Thyroid gland (tissue), 4 donors: ENCODE data around the gene LNPEP. TPM values are rescaled to one million over a fixed set of nuclear protein-coding genes. Genes with fewer than 3 reads are reported as not detected.

Experiments used
- DNase-seq, 2 donors: peaks; one replicate each; pipeline ENCODE4 v3.0.0-alpha.2; 2019
- H3K27ac ChIP-seq, 3 donors: fragments of 200-600 bp; sonication (generic); 1 replicate in 2 of 3; 2 replicates in 1 of 3; pipeline ENCODE4 v1.5.1; 2016 to 2019; ENCODE audit warnings: mild to moderate bottlenecking in 1 of 3, moderate library complexity in 1 of 3
- H3K27me3 ChIP-seq: fragments of 200-600 bp; sonication (generic); one replicate; pipeline ENCODE4 v1.5.1; 2019
- H3K36me3 ChIP-seq, 2 donors: fragments of 200-600 bp; sonication (generic); one replicate each; pipeline ENCODE4 v1.5.1; 2016 to 2019
- H3K4me1 ChIP-seq, 2 donors: fragments of 200-600 bp; sonication (generic); one replicate each; pipeline ENCODE4 v1.5.1; 2017 to 2019
- H3K4me3 ChIP-seq, 3 donors: fragments of 200-600 bp; sonication (generic); replicated peaks in 1 of 3; 1 replicate in 2 of 3; 2 replicates in 1 of 3; pipeline ENCODE4 v1.5.1; 2016; ENCODE audit warnings: mild to moderate bottlenecking in 1 of 3
- H3K9me3 ChIP-seq: fragments of 200-600 bp; sonication (generic); one replicate; pipeline ENCODE4 v1.5.1; 2017
- POLR2A ChIP-seq, 2 donors: fragments of 450-650 bp; IDR thresholded peaks; one replicate each; pipeline ENCODE4 v1.6.1; 2017; ENCODE audit warnings: antibody characterized with exemption in 2 of 2, mild to moderate bottlenecking in 2 of 2, moderate library complexity in 1 of 2
- WGBS, 2 donors: methylation state at CpG; one replicate each; pipeline ENCODE4 v1.1.5; 2017; 5-methylcytosine and 5-hydroxymethylcytosine counted together
- intact Hi-C: fragments of 100-400 bp; cut with DNase I; formaldehyde crosslinking; loops from one replicate; pipeline ENCODE4 v1.15.1; 2023
- total RNA-seq, 4 donors: library from RNA; depleted of rRNA; stranded (reverse); fragments of >200 nt; gene quantifications; one replicate each; pipeline ENCODE4 v1.2.3, GENCODE V29; 2016
- TF ChIP-seq, protein P1 (sequence below), 6 experiments: fragments of 200-600 bp in 3 of 6; fragments of 450-650 bp in 3 of 6; sonication (generic) in 3 of 6; IDR thresholded peaks; one replicate each; pipeline ENCODE4 v1.5.1; 2016 to 2019; ENCODE audit warnings: antibody characterized with exemption in 6 of 6, mild to moderate bottlenecking in 2 of 6, inconsistent platforms in 1 of 6, moderate library complexity in 1 of 6

The LNPEP gene
- total RNA-seq, 4 donors from 2014 or later: 35.0 to 59.9 (median 45.2) TPM

DNA sequence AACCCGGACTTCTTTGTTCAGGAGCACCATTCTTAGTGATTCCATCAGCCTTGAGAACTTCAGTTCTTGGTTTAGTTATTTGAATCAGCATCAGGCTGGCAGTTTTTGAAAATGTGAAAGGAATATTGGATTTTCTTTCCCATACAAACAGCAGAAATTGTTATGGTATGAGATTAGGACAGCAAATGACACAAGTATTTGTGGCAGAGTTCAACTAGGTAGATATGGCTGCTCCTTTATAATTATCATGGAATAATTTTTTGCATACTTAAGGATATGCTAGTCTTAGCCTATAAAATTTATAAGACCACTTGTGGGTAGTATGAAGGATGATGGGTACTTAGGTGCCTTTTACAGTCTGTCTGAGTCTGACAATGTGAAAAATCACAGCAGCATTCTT is 34.0 kb upstream of the LNPEP start:
- DNase-seq: no peak
- Histone ChIP-seq H3K4me3 (no peak overlapping the region), H3K27ac (no peak overlapping the region), H3K9me3 (no peaks in the 10 kb centered on the region), H3K4me1 (no peaks in the 10 kb centered on the region), H3K27me3 (no peaks in the 10 kb centered on the region), H3K36me3 (no peaks in the 10 kb centered on the region)
- WGBS, 2 donors: 97% methylated on average over 1 of the region's 1 CpG
- no peak for TF ChIP-seq POLR2A (IDR thresholded peaks at IDR 0.05)
- TF ChIP-seq, protein P1, sequence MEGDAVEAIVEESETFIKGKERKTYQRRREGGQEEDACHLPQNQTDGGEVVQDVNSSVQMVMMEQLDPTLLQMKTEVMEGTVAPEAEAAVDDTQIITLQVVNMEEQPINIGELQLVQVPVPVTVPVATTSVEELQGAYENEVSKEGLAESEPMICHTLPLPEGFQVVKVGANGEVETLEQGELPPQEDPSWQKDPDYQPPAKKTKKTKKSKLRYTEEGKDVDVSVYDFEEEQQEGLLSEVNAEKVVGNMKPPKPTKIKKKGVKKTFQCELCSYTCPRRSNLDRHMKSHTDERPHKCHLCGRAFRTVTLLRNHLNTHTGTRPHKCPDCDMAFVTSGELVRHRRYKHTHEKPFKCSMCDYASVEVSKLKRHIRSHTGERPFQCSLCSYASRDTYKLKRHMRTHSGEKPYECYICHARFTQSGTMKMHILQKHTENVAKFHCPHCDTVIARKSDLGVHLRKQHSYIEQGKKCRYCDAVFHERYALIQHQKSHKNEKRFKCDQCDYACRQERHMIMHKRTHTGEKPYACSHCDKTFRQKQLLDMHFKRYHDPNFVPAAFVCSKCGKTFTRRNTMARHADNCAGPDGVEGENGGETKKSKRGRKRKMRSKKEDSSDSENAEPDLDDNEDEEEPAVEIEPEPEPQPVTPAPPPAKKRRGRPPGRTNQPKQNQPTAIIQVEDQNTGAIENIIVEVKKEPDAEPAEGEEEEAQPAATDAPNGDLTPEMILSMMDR (IDR thresholded peaks at IDR 0.05): no peak
- intact Hi-C loops: no loop called here

DNA sequence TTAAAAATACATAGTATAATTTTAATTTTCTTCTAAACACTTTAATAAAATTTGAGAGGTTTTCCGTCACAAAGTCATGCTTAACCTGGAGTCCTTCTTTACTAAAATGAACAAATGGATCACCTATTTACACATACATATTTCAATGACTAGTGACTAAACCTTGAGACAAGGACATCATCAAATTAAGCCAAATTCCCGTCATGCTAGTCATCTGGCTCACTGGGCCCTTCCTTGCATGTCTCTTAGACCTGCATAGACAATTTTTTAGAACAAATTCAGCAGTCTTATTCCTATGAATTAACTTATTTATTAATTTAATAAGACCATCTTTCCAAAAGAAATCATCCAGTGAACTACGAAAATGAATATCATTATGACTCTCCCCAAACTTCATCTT is 33.0 kb upstream of the LNPEP start:
- no peak overlapping the region for H3K4me3 ChIP-seq
- TF ChIP-seq, protein P1 (IDR thresholded peaks at IDR 0.05): no peak
- no peak for TF ChIP-seq POLR2A (IDR thresholded peaks at IDR 0.05)
- intact Hi-C loops: no loop called here
- no peaks in the 10 kb centered on the region for H3K4me1 ChIP-seq
- H3K36me3 ChIP-seq: no peaks in the 10 kb centered on the region
- H3K9me3 ChIP-seq: no peaks in the 10 kb centered on the region
- no peaks in the 10 kb centered on the region for H3K27me3 ChIP-seq
- WGBS, 2 donors: 98% methylated on average over 3 of the region's 3 CpGs
- no peak for DNase-seq
- H3K27ac ChIP-seq: no peak overlapping the region

DNA sequence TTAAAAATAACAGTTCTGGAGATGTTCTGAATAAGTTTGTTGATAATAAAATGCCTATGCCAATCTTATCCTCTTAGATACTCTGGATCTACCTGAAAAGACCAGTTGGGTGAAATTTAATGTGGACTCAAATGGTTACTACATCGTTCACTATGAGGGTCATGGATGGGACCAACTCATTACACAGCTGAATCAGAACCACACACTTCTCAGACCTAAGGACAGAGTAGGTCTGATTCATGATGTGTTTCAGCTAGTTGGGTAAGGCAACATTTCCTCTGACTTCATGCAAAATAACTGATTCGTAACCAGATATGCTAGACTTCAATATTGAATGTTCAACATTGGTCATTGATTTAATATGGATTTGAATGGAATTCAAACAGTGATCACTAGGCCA is 32.6 kb upstream of the LNPEP start:
- no peaks in the 10 kb centered on the region for H3K36me3 ChIP-seq
- intact Hi-C loops: no loop called here
- no peaks in the 10 kb centered on the region for H3K4me1 ChIP-seq
- TF ChIP-seq, protein P1 (IDR thresholded peaks at IDR 0.05): no peak
- TF ChIP-seq POLR2A (IDR thresholded peaks at IDR 0.05): no peak
- no peaks in the 10 kb centered on the region for H3K27me3 ChIP-seq
- H3K27ac ChIP-seq: no peak overlapping the region
- H3K4me3 ChIP-seq: no peak overlapping the region
- DNase-seq: no peak
- 91 to 94% methylated on average over 2 of the region's 2 CpGs for WGBS, 2 donors
- H3K9me3 ChIP-seq: no peaks in the 10 kb centered on the region

DNA sequence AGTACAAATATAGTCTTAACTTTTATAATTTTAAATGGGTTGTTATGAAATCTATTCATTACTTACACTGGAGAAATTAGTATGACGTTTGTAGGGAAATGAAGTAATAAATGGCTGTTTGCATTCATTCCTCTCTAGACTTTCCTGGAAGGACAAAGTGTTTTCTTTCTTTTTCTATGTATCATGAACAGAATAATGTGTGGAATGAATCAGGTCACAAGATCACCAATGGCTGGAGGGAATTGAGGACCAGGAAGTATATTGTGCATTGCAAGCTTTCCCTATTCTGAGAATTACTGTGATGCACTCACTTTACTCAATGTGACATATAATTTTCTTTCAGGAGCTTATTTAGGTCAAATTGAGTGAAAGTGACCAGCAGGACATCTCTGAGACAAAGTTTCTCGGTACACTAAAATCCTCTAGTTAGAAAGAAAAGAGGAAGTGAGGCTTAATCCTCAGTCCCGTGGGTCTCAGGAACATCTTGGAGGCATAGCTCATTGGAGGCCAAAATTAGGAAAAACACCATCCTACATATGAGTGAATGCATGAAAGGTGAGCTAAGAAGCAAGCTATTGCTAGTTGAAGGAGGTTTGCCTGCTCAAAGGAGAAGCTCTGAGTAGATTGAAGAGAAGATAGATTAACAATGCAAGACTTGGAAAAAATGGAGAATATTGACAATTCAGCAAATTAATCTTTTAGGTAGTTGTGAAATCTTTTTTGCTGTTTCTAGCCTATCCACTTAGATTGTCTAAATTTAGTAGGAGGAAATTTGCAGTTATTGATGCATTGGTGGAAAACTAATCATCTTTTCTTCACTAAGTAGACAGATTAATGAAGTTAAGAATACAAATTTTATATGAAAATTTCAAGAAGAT is 31.6 kb upstream of the LNPEP start:
- WGBS, 2 donors: 74 to 79% methylated on average over 3 of the region's 3 CpGs

DNA sequence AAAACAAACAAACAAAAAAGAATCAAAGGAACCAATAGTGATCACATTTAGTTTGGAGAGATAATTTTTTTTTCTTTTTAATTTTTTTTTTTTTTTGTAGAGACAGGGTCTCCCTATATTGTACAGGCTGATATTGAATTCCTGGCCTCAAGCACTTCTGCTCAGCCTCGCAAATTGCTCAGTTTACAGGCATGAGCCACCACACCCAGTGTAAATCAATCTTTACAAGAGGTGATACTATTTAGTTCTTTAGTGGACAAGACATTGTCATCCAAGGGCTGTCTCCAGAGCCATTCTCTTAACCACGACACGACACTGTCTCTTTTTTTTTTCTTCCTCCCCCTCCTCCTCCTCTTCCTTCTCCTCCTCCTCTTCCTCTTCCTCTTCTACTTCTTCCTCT is 30.0 kb upstream of the LNPEP start:
- Histone ChIP-seq H3K9me3 (no peaks in the 10 kb centered on the region), H3K4me1 (no peaks in the 10 kb centered on the region), H3K27ac (no peak overlapping the region), H3K4me3 (no peak overlapping the region), H3K27me3 (no peaks in the 10 kb centered on the region), H3K36me3 (no peaks in the 10 kb centered on the region)
- 95 to 97% methylated on average over 3 of the region's 3 CpGs for WGBS, 2 donors
- intact Hi-C loops: no loop called here
- no peak for DNase-seq
- TF ChIP-seq, protein P1 (IDR thresholded peaks at IDR 0.05): no peak
- TF ChIP-seq POLR2A (IDR thresholded peaks at IDR 0.05): no peak

More for the DNA sequence above, 31.6 kb upstream of the LNPEP start:
- Histone ChIP-seq H3K36me3 (no peaks in the 10 kb centered on the region), H3K27me3 (no peaks in the 10 kb centered on the region), H3K4me1 (no peaks in the 10 kb centered on the region), H3K27ac (no peak overlapping the region), H3K4me3 (no peak overlapping the region), H3K9me3 (no peaks in the 10 kb centered on the region)
- no peak for TF ChIP-seq POLR2A (IDR thresholded peaks at IDR 0.05)
- TF ChIP-seq, protein P1 (IDR thresholded peaks at IDR 0.05): no peak
- intact Hi-C loops: no loop called here
- DNase-seq: no peak
